HCT116 (cell line): ENCODE measurements around the gene MZT1. TPM values are rescaled to one million over a fixed set of nuclear protein-coding genes. Genes with fewer than 3 reads are reported as not detected.

Experiments
- ATAC-seq: fragments of 200-7000 bp; cut with Tn5 transposase; 2 replicates; pipeline ENCODE4 v1.9.1; 2020; ENCODE audit warnings: mild to moderate bottlenecking, moderate library complexity
- BruUV-seq: library from RNA; stranded (reverse); fragments of 400-500 nt; replicated peaks from 2 replicates; lab custom pipeline; 2021; lab: Mats Ljungman, UMichigan
- CTCF ChIA-PET: fragments of 300-600 bp; sonication (Branson Sonifier 250); formaldehyde crosslinking; loops from one replicate; lab custom pipeline; 2021; ENCODE audit warnings: antibody characterized with exemption; lab: Charles Lee
- POLR2A ChIA-PET: fragments of 300-600, 350-600 bp; sonication (Branson Sonifier 250); formaldehyde crosslinking; loops from one replicate; lab custom pipeline; 2021; ENCODE audit warnings: antibody characterized with exemption; lab: Charles Lee
- RAD21 ChIA-PET, 2 experiments: fragments of 300-600 bp; sonication (Branson Sonifier 250); formaldehyde crosslinking; loops; one replicate each; lab custom pipeline; 2023; ENCODE audit warnings: low total read pairs in 2 of 2; ENCODE audit not compliant: uncharacterized antibody in 2 of 2, unreplicated experiment in 2 of 2, low non-redundant PET in 1 of 2; lab: Charles Lee
- DNase-seq: peaks from one replicate; pipeline ENCODE4 v3.0.0-alpha.2; 2010; ENCODE audit warnings: low read depth, low spot score
- H2AFZ ChIP-seq: fragments of 200-600 bp; shearing (Covaris generic), sonication (generic); 2 replicates; pipeline ENCODE4 v1.6.1; 2017; ENCODE audit warnings: low read depth, mixed run types, mixed read lengths, antibody characterized with exemption, low read length; ENCODE audit not compliant: poor library complexity, severe bottlenecking
- H3K27ac ChIP-seq: 2 replicates; pipeline ENCODE4 v1.5.1; 2012; ENCODE audit warnings: low read depth, low read length
- H3K27me3 ChIP-seq: fragments of 200-600 bp; sonication (generic); 2 replicates; pipeline ENCODE4 v1.6.1; 2016; ENCODE audit warnings: mixed run types, low read length, mixed read lengths; ENCODE audit not compliant: insufficient read depth
- H3K36me3 ChIP-seq, 2 experiments: fragments of 200-500 bp in 1 of 2; fragments of 200-600 bp in 1 of 2; sonication (Bioruptor generic) in 1 of 2; sonication (generic) in 1 of 2; 2 replicates each; pipeline versions ENCODE4 v1.5.1 to v1.6.1; 2014 to 2016; ENCODE audit warnings: low read length in 2 of 2, inconsistent platforms in 1 of 2, mixed read lengths in 1 of 2, mixed run types in 1 of 2; ENCODE audit not compliant: insufficient read depth in 2 of 2, control insufficient read depth in 1 of 2
- H3K4me1 ChIP-seq, 2 experiments: fragments of 200-600 bp in 1 of 2; sonication (generic) in 1 of 2; 2 replicates each; pipeline versions ENCODE4 v1.5.1 to v1.6.1; 2012 to 2017; ENCODE audit warnings: low read length in 2 of 2, inconsistent platforms in 1 of 2, mild to moderate bottlenecking in 1 of 2, mixed read lengths in 1 of 2, mixed run types in 1 of 2, moderate library complexity in 1 of 2; ENCODE audit not compliant: insufficient read depth in 2 of 2, control insufficient read depth in 1 of 2
- H3K4me2 ChIP-seq: fragments of 200-600 bp; sonication (generic); 2 replicates; pipeline ENCODE4 v1.6.1; 2017; ENCODE audit warnings: mixed run types, low read length, mixed read lengths
- H3K4me3 ChIP-seq, 2 experiments: fragments of 200-600 bp in 1 of 2; sonication (generic) in 1 of 2; replicated peaks in 1 of 2; 2 replicates each; pipeline ENCODE4 v1.5.1; 2011 to 2016; ENCODE audit warnings: low read length in 2 of 2, control low read depth in 1 of 2, low read depth in 1 of 2, mild to moderate bottlenecking in 1 of 2, mixed read lengths in 1 of 2, mixed run types in 1 of 2
- H3K79me2 ChIP-seq: fragments of 200-600 bp; sonication (generic); 2 replicates; pipeline ENCODE4 v1.6.1; 2017; ENCODE audit warnings: mild to moderate bottlenecking, mixed run types, low read length, moderate library complexity, mixed read lengths; ENCODE audit not compliant: insufficient read depth
- H3K9ac ChIP-seq: fragments of 200-600 bp; sonication (generic); 2 replicates; pipeline ENCODE4 v1.6.1; 2016; ENCODE audit warnings: low read length, mixed read lengths
- H3K9me2 ChIP-seq: fragments of 200-600 bp; sonication (generic), shearing (Covaris generic); 2 replicates; pipeline ENCODE4 v1.6.1; 2017; ENCODE audit warnings: mixed run types, mild to moderate bottlenecking, moderate library complexity; ENCODE audit not compliant: insufficient read depth
- H3K9me3 ChIP-seq, 2 experiments: fragments of 200-500 bp in 1 of 2; fragments of 200-600 bp in 1 of 2; sonication (Bioruptor generic) in 1 of 2; sonication (generic) in 1 of 2; 2 replicates each; pipeline ENCODE4 v1.6.1; 2014 to 2017; ENCODE audit warnings: low read length in 2 of 2, mixed read lengths in 2 of 2, inconsistent platforms in 1 of 2, low read depth in 1 of 2, mild to moderate bottlenecking in 1 of 2, mixed run types in 1 of 2, moderate library complexity in 1 of 2; ENCODE audit not compliant: control insufficient read depth in 1 of 2, insufficient read depth in 1 of 2
- H4K20me1 ChIP-seq: fragments of 200-600 bp; sonication (generic), shearing (Covaris generic); 2 replicates; pipeline ENCODE4 v1.6.1; 2017; ENCODE audit warnings: mixed run types, mild to moderate bottlenecking, moderate library complexity; ENCODE audit not compliant: insufficient read depth
- CBX3 ChIP-seq: IDR thresholded peaks from 2 replicates; pipeline ENCODE4 v1.6.1; 2012; ENCODE audit warnings: low read depth
- CEBPB ChIP-seq: IDR thresholded peaks from 2 replicates; pipeline ENCODE4 v1.6.1; 2012; ENCODE audit warnings: low read depth
- CTCF ChIP-seq, 3 experiments: fragments of 200-600 bp in 1 of 3; sonication (generic) in 1 of 3; IDR thresholded peaks in 2 of 3; conservative IDR thresholded peaks in 1 of 3; 2 replicates each; pipeline ENCODE4 v1.5.1; 2012 to 2017; ENCODE audit warnings: low read depth in 2 of 3, low read length in 2 of 3, antibody characterized with exemption in 1 of 3, borderline replicate concordance in 1 of 3, control low read depth in 1 of 3, mild to moderate bottlenecking in 1 of 3, mixed read lengths in 1 of 3, mixed run types in 1 of 3, moderate library complexity in 1 of 3; ENCODE audit not compliant: insufficient read depth in 1 of 3
- EZH2phosphoT487 ChIP-seq: fragments of 200-600 bp; IDR thresholded peaks from 2 replicates; pipeline ENCODE4 v1.6.1; 2018; ENCODE audit warnings: antibody characterized with exemption, borderline replicate concordance
- FOSL1 ChIP-seq: IDR thresholded peaks from 2 replicates; pipeline ENCODE4 v1.6.1; 2012; ENCODE audit warnings: low read depth
- JUND ChIP-seq: IDR thresholded peaks from 2 replicates; pipeline ENCODE4 v1.6.1; 2012
- MAX ChIP-seq: IDR thresholded peaks from 2 replicates; pipeline ENCODE4 v1.6.1; 2012
- RAD21 ChIP-seq: IDR thresholded peaks from 2 replicates; pipeline ENCODE4 v1.6.1; 2012; ENCODE audit warnings: low read depth, mild to moderate bottlenecking
- REST ChIP-seq: IDR thresholded peaks from 2 replicates; pipeline ENCODE4 v1.6.1; 2012; ENCODE audit warnings: low read depth
- SIN3A ChIP-seq: IDR thresholded peaks from 2 replicates; pipeline ENCODE4 v1.6.1; 2012; ENCODE audit warnings: low read depth
- YY1 ChIP-seq: IDR thresholded peaks from 2 replicates; pipeline ENCODE4 v1.6.1; 2011; ENCODE audit warnings: low read length, low read depth, moderate library complexity, mild to moderate bottlenecking; ENCODE audit not compliant: insufficient replicate concordance; ENCODE audit errors: extremely low read depth
- ZFX ChIP-seq: fragments of 450-650 bp; IDR thresholded peaks from 2 replicates; pipeline ENCODE4 v1.6.1; 2017
- ZNF274 ChIP-seq: fragments of 200-500 bp; sonication (Bioruptor generic); IDR thresholded peaks from 2 replicates; pipeline ENCODE4 v1.6.1; 2014; ENCODE audit warnings: mild to moderate bottlenecking, low read depth, low read length, inconsistent platforms
- intact Hi-C: fragments of 100-400 bp; cut with micrococcal nuclease; formaldehyde crosslinking; loops from 2 replicates; pipeline ENCODE4 v1.10.0; 2022
- total RNA-seq: library from RNA; stranded (reverse); gene quantifications from one replicate; pipeline ENCODE4 v1.2.1, GENCODE V29; 2021; ENCODE audit not compliant: unreplicated experiment
- TF ChIP-seq, protein P1 (sequence below): IDR thresholded peaks from 2 replicates; pipeline ENCODE4 v1.6.1; 2012

The MZT1 gene
- total RNA-seq, 1 experiment from 2014 or later: 19.0 TPM

DNA sequence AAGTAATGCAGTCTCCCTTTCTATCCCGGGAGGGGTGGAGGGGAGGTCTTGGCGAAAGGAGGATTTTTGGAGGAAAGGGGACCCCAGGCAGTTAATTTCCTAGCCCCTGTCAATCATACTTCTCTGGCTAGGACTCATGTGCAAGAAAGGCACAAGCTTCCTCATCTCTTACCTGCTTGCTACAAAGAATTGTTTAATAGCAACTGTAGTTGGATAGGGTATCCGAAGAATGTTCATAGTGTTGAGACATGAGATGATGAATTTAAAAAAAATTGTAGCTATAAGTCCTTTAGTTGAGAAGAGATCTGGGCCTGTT lies 819 bp upstream of the MZT1 start:
- Histone ChIP-seq H3K9me3 (no peaks in the 10 kb centered on the region), H3K27ac (peak overlapping the region; percentile 82), H4K20me1 (no peaks in the 10 kb centered on the region), H2AFZ (peak overlapping the region; percentile 33), H3K79me2 (peaks cover 89% of the 10 kb centered on the region), H3K9ac (peak overlapping the region; percentile 86), H3K36me3 (peaks cover 4 to 27% of the 10 kb centered on the region in 2 experiments; a peak in 2 of 4 replicates), H3K4me3 (peak overlapping the region; percentile 63 to 91), H3K4me1 (peaks cover 8 to 24% of the 10 kb centered on the region in 2 experiments), H3K4me2 (peak overlapping the region; percentile 93), H3K9me2 (no peaks in the 10 kb centered on the region), H3K27me3 (no peaks in the 10 kb centered on the region)
- POLR2A ChIA-PET: no interaction called here
- intact Hi-C loops: loop anchor here (5.0 kb wide), 2 partner anchors 54 to 1404 kb away; partner anchors contain the start of genes DIS3, KLF12 and PIBF1
- TSS peak; percentile 51 for BruUV-seq
- DNase-seq: no peak
- RAD21 ChIA-PET: no interaction called here
- TF ChIP-seq ZNF274 (no peak), FOSL1 (no peak), CBX3 (no peak), CTCF (IDR thresholded peaks at IDR 0.05 in 2 of 3, conservative IDR thresholded peaks at IDR 0.05 in 1 of 3; ENCODE audit: borderline replicate concordance in 1 of 3, insufficient read depth in 1 of 3, low read depth in 2 of 3, low read length in 2 of 3) (no peak), SIN3A (no peak), CEBPB (no peak), EZH2phosphoT487 (no peak), YY1 (no peak), ZFX (no peak), JUND (no peak), REST (no peak), RAD21 (no peak), MAX (no peak)
- TF ChIP-seq, protein P1, sequence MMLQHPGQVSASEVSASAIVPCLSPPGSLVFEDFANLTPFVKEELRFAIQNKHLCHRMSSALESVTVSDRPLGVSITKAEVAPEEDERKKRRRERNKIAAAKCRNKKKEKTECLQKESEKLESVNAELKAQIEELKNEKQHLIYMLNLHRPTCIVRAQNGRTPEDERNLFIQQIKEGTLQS: no peak
- ATAC-seq: no peak
- CTCF ChIA-PET: no interaction called here
